Progenitor cell of endocrine pancreas (in vitro differentiated cells): ENCODE measurements around the gene RET. TPM values are rescaled to one million over a fixed set of nuclear protein-coding genes. Genes with fewer than 3 reads are reported as not detected.

Experiments
- DNase-seq: peaks from one replicate; pipeline ENCODE4 v3.0.0; 2021; ENCODE audit warnings: low spot score; ENCODE audit not compliant: unreplicated experiment
- H3K27ac Mint-ChIP-seq: 2 replicates; pipeline ENCODE4 v1.8.0; 2021; ENCODE audit warnings: mild to moderate bottlenecking, moderate library complexity, mixed read lengths
- H3K27me3 Mint-ChIP-seq: 2 replicates; pipeline ENCODE4 v1.8.0; 2021; ENCODE audit warnings: mixed read lengths
- H3K36me3 Mint-ChIP-seq: 2 replicates; pipeline ENCODE4 v1.8.0; 2022; ENCODE audit warnings: mixed read lengths; ENCODE audit not compliant: insufficient read depth
- H3K4me1 Mint-ChIP-seq: 2 replicates; pipeline ENCODE4 v1.8.0; 2021; ENCODE audit warnings: low read depth, mixed read lengths
- H3K4me3 Mint-ChIP-seq: 2 replicates; pipeline ENCODE4 v1.8.0; 2021; ENCODE audit warnings: low read depth, mild to moderate bottlenecking, moderate library complexity, mixed read lengths
- H3K9me3 Mint-ChIP-seq: 2 replicates; pipeline ENCODE4 v1.8.0; 2021; ENCODE audit warnings: low read depth, mixed read lengths
- long read RNA-seq: library from polyadenylated mRNA; unstranded; transcript quantifications from one replicate; pipeline ENCODE4 v2.0.0, GENCODE V29; 2020
- total RNA-seq: library from RNA; stranded (reverse); gene quantifications from 2 replicates; pipeline ENCODE4 v1.2.1, GENCODE V29; 2021
- TF ChIP-seq, protein P1 (sequence below): fragments of 200-600 bp; sonication (generic); IDR thresholded peaks from one replicate; pipeline ENCODE4 v1.5.0; 2021; ENCODE audit warnings: antibody characterized with exemption, mild to moderate bottlenecking; ENCODE audit not compliant: unreplicated experiment

RET gene
- total RNA-seq = 0.75 and 1.5 TPM in 2 replicates
- long read RNA-seq = 0 reads

DNA sequence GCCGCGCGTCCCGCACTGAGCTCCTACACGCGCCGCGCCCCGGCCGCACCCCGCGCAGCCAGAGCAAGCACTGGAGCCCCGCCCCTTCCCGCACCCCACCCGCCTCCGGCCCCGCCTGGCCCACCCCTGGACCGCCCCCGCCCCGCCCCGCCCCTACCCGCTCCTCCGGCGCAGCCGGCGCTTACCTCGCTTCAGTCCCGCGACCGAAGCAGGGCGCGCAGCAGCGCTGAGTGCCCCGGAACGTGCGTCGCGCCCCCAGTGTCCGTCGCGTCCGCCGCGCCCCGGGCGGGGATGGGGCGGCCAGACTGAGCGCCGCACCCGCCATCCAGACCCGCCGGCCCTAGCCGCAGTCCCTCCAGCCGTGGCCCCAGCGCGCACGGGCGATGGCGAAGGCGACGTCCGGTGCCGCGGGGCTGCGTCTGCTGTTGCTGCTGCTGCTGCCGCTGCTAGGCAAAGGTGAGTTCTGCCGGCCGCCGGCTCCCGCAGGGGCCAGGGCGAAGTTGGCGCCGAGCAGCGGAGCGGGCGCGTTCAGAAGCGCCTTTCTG is at the start of gene RET:
Gene RET (plus strand): TSS at position 194 of the 545 bp plus-strand sequence. CDS start 190 bp downstream, at position 384.
- H3K27ac Mint-ChIP-seq = no peak within 1 kb of the TSS
- no peaks in the 10 kb centered on the region for H3K36me3 Mint-ChIP-seq
- H3K9me3 Mint-ChIP-seq = no peaks in the 10 kb centered on the region
- peaks cover 78% of the 10 kb centered on the region for H3K27me3 Mint-ChIP-seq
- no peak for DNase-seq
- peak within 1 kb of the TSS; percentile 65 for H3K4me3 Mint-ChIP-seq
- H3K4me1 Mint-ChIP-seq = peaks cover 4% of the 10 kb centered on the region
- TF ChIP-seq, protein P1, sequence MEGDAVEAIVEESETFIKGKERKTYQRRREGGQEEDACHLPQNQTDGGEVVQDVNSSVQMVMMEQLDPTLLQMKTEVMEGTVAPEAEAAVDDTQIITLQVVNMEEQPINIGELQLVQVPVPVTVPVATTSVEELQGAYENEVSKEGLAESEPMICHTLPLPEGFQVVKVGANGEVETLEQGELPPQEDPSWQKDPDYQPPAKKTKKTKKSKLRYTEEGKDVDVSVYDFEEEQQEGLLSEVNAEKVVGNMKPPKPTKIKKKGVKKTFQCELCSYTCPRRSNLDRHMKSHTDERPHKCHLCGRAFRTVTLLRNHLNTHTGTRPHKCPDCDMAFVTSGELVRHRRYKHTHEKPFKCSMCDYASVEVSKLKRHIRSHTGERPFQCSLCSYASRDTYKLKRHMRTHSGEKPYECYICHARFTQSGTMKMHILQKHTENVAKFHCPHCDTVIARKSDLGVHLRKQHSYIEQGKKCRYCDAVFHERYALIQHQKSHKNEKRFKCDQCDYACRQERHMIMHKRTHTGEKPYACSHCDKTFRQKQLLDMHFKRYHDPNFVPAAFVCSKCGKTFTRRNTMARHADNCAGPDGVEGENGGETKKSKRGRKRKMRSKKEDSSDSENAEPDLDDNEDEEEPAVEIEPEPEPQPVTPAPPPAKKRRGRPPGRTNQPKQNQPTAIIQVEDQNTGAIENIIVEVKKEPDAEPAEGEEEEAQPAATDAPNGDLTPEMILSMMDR = no peak

DNA sequence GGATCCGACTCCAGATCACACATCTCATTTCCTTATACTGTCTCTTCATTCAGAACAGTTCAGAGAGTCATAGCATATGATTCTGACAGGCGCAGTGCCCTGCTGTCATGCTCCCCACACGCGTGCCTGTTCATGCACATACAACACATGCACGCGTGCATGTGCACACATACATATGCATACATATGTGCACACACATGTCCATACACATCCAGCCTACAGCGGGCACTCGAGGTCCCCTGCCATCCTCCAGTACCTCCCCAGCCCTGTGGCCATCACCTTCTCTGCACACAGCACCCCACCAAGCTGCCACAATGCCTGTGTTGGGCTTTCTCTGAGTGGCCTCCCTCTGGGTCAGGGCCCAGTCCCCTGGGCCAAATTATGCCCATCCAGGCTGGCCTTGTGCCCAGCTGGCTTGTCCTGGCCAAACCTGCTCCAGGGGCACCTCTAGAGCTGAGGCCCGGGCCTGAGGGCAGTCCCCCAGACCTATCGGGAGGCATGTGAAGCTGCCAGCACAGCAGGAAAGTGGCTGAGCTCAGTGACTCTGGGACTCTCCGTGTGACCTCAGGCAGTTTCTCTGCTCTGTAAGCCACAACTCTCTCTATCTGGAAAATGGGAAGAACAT is 49.4 kb upstream of the RET start:
- no peak for DNase-seq
- Mint-ChIP-seq H3K4me1 (peaks cover 10% of the 10 kb centered on the region), H3K4me3 (no peak overlapping the region), H3K9me3 (peaks cover 1% of the 10 kb centered on the region), H3K27me3 (peaks cover 45% of the 10 kb centered on the region), H3K36me3 (no peaks in the 10 kb centered on the region), H3K27ac (no peak overlapping the region)
- TF ChIP-seq, protein P1 = no peak

DNA sequence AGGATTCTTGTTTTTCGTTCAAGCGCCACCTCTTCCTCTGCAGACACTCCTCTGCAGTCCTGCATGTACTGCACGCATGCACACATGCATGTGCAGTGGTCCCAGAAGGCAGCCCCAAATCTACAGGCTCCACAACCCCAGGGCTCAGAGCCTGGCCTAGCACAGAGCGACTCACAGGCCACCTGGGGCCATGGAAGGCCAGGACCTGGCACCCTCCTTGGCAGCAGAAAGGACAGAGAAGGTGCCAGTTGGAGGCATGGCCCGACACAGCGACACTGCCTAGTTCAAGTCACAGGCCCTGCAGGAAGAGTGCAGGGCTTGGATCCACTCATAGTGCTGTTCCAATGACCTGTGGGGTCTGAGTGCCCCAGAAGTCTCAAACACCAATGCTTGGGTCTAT is 48.7 kb upstream of the RET start:
- TF ChIP-seq, protein P1 = no peak
- H3K9me3 Mint-ChIP-seq = peaks cover 8% of the 10 kb centered on the region
- peaks cover 10% of the 10 kb centered on the region for H3K4me1 Mint-ChIP-seq
- H3K4me3 Mint-ChIP-seq = no peak overlapping the region
- no peaks in the 10 kb centered on the region for H3K36me3 Mint-ChIP-seq
- no peak for DNase-seq
- H3K27ac Mint-ChIP-seq = no peak overlapping the region
- H3K27me3 Mint-ChIP-seq = peaks cover 42% of the 10 kb centered on the region

DNA sequence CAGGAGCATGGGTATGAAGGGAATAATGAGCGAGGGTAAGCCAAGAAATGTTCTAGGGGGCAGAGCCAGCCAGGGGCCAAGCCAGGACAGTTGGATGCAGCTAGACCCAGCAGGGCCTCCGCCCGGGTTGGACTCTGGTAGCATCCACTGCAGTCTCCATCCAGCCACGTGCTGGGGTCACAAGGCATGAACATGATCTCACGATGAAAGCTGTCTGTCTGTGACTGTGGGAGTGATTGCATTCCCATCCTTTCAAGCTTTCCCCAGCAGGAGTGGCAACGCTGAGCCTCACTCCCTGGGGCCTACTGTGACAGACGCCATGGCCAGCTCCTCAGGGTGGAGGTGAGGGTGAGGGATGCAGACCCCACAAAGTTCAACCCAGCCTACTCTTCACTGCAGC is 47.8 kb upstream of the RET start:
- Mint-ChIP-seq H3K9me3 (peaks cover 8% of the 10 kb centered on the region), H3K27me3 (peaks cover 37% of the 10 kb centered on the region), H3K36me3 (no peaks in the 10 kb centered on the region), H3K4me3 (no peak overlapping the region), H3K4me1 (peaks cover 10% of the 10 kb centered on the region), H3K27ac (no peak overlapping the region)
- no peak for DNase-seq
- TF ChIP-seq, protein P1 = no peak

DNA sequence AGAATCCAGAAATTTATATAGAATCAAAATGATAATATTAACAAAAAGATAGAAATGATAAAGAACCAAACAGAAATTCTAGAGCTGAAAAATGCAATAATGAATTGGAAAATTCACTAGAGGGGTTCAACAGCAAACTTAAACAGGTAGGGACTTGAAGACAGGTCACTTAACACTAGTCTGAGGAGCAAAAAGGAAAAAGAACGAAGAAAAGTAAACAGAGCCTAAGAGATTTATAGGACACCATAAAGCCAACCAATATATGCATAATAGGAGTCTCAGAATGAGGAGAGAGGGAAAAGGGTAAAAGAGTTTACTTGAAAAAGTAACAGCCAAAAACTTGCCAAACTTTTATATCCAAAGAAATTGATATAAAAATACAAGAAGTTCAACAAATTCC is 44.3 kb upstream of the RET start:
- no peaks in the 10 kb centered on the region for H3K36me3 Mint-ChIP-seq
- DNase-seq = no peak
- TF ChIP-seq, protein P1 = no peak
- H3K4me3 Mint-ChIP-seq = no peak overlapping the region
- H3K27me3 Mint-ChIP-seq = peaks cover 25% of the 10 kb centered on the region
- no peak overlapping the region for H3K27ac Mint-ChIP-seq
- H3K9me3 Mint-ChIP-seq = peaks cover 8% of the 10 kb centered on the region
- H3K4me1 Mint-ChIP-seq = no peaks in the 10 kb centered on the region
